Chondrocyte (in vitro differentiated cells): ENCODE measurements around the gene IPMK. TPM values are rescaled to one million over a fixed set of nuclear protein-coding genes. Genes with fewer than 3 reads are reported as not detected.
A peak's percentile ranks its signal among the peaks of the same experiment; 100 is the strongest.

ENCODE experiments used
- DNase-seq: peaks from one replicate; pipeline ENCODE4 v3.0.0; 2021; ENCODE audit warnings: mixed read lengths, low spot score
- H3K27ac Mint-ChIP-seq: one replicate; pipeline ENCODE4 v1.8.0; 2021; ENCODE audit warnings: mild to moderate bottlenecking, moderate library complexity, mixed read lengths; ENCODE audit not compliant: unreplicated experiment
- H3K27me3 Mint-ChIP-seq: 2 replicates; pipeline ENCODE4 v1.8.0; 2021; ENCODE audit warnings: low read depth, mixed read lengths
- H3K36me3 Mint-ChIP-seq: 2 replicates; pipeline ENCODE4 v1.8.0; 2021; ENCODE audit warnings: low read depth, mixed read lengths
- H3K4me1 Mint-ChIP-seq: 2 replicates; pipeline ENCODE4 v1.8.0; 2021; ENCODE audit warnings: low read depth, mild to moderate bottlenecking, mixed read lengths
- H3K4me3 Mint-ChIP-seq: one replicate; pipeline ENCODE4 v1.8.0; 2021; ENCODE audit warnings: mild to moderate bottlenecking, moderate library complexity, mixed read lengths; ENCODE audit not compliant: unreplicated experiment
- H3K9me3 Mint-ChIP-seq: 2 replicates; pipeline ENCODE4 v1.8.0; 2021; ENCODE audit warnings: low read depth, mixed read lengths
- CTCF ChIP-seq: fragments of 200-600 bp; sonication (generic); IDR thresholded peaks from 2 replicates; pipeline ENCODE4 v1.5.0; 2021; ENCODE audit warnings: antibody characterized with exemption, mild to moderate bottlenecking, moderate library complexity
- total RNA-seq: library from RNA; stranded (reverse); gene quantifications from 3 replicates; pipeline ENCODE4 v1.2.1, GENCODE V29; 2021

IPMK gene
- total RNA-seq, 1 donor from 2014 or later: 2.9 TPM

- Mint-ChIP-seq H3K4me1 (no peaks in the 10 kb centered on the region), H3K27ac (no peak overlapping the region)
These were observed 88.5 kb downstream of the IPMK start for GRCh38 chr10:58179238-58179637.

GRCh38 chr10:58178811-58179210, 88.9 kb downstream of the IPMK start:
- Mint-ChIP-seq H3K27me3 (peaks cover 12% of the 10 kb centered on the region), H3K4me1 (no peaks in the 10 kb centered on the region)
- no peak for DNase-seq

More at GRCh38 chr10:58179238-58179637, 88.5 kb downstream of the IPMK start:
- H3K36me3 Mint-ChIP-seq: no peaks in the 10 kb centered on the region
- no peak for DNase-seq
- no peaks in the 10 kb centered on the region for H3K9me3 Mint-ChIP-seq
- no peak overlapping the region for H3K4me3 Mint-ChIP-seq
- peaks cover 12% of the 10 kb centered on the region for H3K27me3 Mint-ChIP-seq
- no peak for TF ChIP-seq CTCF

GRCh38 chr10:58177362-58177947, 90.2 kb downstream of the IPMK start:
- DNase-seq: no peak
- no peak overlapping the region for H3K27ac Mint-ChIP-seq

More at GRCh38 chr10:58178811-58179210, 88.9 kb downstream of the IPMK start:
- Mint-ChIP-seq H3K4me3 (no peak overlapping the region), H3K36me3 (no peaks in the 10 kb centered on the region), H3K9me3 (no peaks in the 10 kb centered on the region), H3K27ac (no peak overlapping the region)
- TF ChIP-seq CTCF: no peak

GRCh38 chr10:58175990-58176900, 91.4 kb downstream of the IPMK start:
- Mint-ChIP-seq H3K27me3 (peaks cover 14% of the 10 kb centered on the region), H3K9me3 (no peaks in the 10 kb centered on the region), H3K4me1 (no peaks in the 10 kb centered on the region), H3K27ac (no peak overlapping the region), H3K36me3 (no peaks in the 10 kb centered on the region), H3K4me3 (no peak overlapping the region)
- no peak for DNase-seq
- TF ChIP-seq CTCF: no peak

More at GRCh38 chr10:58177362-58177947, 90.2 kb downstream of the IPMK start:
- no peaks in the 10 kb centered on the region for H3K36me3 Mint-ChIP-seq
- H3K27me3 Mint-ChIP-seq: peaks cover 14% of the 10 kb centered on the region
- H3K9me3 Mint-ChIP-seq: no peaks in the 10 kb centered on the region
- H3K4me3 Mint-ChIP-seq: no peak overlapping the region
- H3K4me1 Mint-ChIP-seq: no peaks in the 10 kb centered on the region
- TF ChIP-seq CTCF: peak; percentile 94

- TF ChIP-seq CTCF: no peak
- no peak overlapping the region for H3K27ac Mint-ChIP-seq
- H3K9me3 Mint-ChIP-seq: no peaks in the 10 kb centered on the region
- no peaks in the 10 kb centered on the region for H3K4me1 Mint-ChIP-seq
- peaks cover 13% of the 10 kb centered on the region for H3K27me3 Mint-ChIP-seq
- no peaks in the 10 kb centered on the region for H3K36me3 Mint-ChIP-seq
- no peak overlapping the region for H3K4me3 Mint-ChIP-seq
- DNase-seq: no peak
These were observed 92.9 kb downstream of the IPMK start for GRCh38 chr10:58174831-58175230.
